Activated CD8-positive, alpha-beta memory T cell treated with anti-CD3 and anti-CD28 coated beads, Interleukin-2, amount 50 U/mL, for 1 hour (primary cell): ENCODE results near the gene FOXK1.
"Not testable (repeated sequence)": the region's sequence is repeated elsewhere in the genome, so short reads cannot be mapped to it uniquely, and the experiment has no call there.

Source experiments
- DNase-seq: peaks from one replicate; pipeline ENCODE4 v3.0.0-alpha.2; 2020; ENCODE audit errors: extremely low read depth

FOXK1 gene

GRCh38 chr7:4681886-4682620, at the start of gene FOXK1:
FOXK1 (plus strand) TSS chr7:4682295; CDS start chr7:4682309, 14 bp downstream.
- DNase-seq, result no peak

DNA sequence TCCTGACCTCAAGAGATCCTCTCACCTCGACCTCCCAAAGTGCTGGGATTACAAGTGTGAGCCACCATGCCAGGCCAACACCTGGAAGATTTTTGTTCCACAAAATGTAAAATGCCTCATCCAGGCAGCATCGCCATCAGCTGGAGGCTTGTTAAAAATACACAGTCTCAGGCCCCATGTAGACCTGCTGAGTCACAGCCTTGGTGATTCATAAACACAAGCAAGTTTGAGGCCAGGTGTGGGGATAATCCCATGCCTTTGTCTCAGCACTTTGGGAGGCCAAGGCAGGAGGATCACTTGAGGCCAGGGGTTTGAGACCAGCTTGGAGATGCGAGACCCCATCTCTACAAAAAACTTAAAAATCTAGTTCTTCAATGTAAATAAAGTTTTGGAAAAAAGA, 49.1 kb upstream of the FOXK1 start:
- DNase-seq, result no peak

DNA sequence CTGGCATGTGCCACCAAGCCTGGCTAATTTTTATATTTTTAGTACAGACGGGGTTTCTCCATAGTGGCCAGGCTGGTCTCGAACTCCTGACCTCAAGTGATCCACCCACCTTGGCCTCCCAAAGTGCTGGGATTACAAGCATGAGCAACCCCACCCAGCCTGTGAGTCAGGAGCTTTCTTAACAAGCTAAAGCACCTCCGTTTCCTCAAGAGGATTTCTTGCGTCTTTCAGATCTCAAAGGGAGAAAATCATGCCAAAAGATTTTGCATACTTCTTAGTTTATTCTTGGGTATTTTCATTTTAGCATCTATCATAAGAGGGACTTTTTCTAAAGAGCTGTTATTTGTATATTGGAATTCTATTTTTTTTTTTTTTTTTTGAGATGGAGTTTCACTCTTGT, 47.9 kb upstream of the FOXK1 start:
- no peak for DNase-seq

- DNase-seq, result no peak
These were observed 43.1 kb upstream of the FOXK1 start for GRCh38 chr7:4638781-4639575.

- no peak for DNase-seq
These were observed 40.9 kb upstream of the FOXK1 start for GRCh38 chr7:4641091-4641666.

DNA sequence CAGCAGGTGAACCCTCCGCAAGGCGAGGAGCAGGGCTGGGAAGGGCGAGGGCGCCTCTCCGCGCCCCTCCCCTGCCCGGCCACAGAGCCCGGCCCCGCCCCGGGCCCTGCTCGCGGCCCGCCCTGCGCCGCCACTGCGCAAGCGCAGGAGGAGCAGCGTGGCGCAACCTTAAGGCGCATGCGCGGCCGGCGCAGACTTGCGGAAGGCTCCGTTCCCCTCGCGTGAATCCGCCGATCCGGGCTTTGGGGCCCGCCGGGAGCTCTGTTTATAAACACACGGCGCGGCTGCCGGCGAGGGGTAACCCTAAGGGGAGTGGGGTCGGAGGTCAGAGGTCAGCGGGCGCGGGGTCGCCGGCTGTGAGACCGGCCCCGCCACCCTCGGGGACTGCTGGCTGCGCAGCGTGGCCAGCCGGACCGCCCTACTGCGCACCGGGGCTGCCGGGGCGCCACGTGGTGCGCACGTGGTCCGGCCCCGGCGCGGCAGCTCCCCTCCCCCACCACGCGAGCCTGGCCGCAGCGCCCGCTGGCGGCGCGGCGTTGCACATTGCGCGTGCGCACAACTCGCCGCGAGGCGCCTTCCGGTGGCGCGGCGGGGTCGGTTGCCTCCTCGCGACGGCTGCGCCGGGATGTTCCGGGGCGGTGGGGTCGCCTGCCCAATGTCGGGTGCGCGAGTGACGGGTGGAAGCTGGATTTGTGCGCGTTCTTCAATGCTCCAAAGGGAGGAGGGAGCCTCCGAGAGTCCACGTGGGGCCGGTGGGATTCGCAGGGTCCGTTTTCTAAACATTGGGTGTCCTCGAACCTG, 40.2 kb upstream of the FOXK1 start:
- DNase-seq, result peak; percentile 87

- no peak for DNase-seq
These were observed 39.5 kb upstream of the FOXK1 start for GRCh38 chr7:4642468-4643203.

- not testable (repeated sequence) for DNase-seq
These were observed 39.0 kb upstream of the FOXK1 start for GRCh38 chr7:4643204-4643471.

- DNase-seq, result no peak
These were observed 36.8 kb upstream of the FOXK1 start for GRCh38 chr7:4645246-4645645.

DNA sequence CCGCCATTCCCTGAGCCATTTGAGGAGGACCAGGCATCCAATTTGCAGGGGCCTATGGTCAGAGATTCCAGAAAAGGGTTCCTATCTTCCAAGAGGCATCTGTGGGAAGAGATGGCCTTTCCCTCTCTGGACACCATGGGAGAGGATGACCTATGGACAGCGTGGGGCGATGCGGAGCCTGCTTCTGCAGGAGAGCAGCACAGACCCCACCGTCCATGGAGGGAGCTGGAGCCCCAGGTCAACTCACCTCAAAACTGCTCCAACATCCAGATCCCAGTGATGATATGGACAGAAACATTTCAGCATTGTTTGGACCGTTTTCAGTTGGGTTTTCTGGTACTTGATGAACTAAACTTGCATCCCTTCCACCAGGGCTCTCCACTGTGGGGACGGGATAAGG, 34.0 kb upstream of the FOXK1 start:
- DNase-seq, result no peak

DNA sequence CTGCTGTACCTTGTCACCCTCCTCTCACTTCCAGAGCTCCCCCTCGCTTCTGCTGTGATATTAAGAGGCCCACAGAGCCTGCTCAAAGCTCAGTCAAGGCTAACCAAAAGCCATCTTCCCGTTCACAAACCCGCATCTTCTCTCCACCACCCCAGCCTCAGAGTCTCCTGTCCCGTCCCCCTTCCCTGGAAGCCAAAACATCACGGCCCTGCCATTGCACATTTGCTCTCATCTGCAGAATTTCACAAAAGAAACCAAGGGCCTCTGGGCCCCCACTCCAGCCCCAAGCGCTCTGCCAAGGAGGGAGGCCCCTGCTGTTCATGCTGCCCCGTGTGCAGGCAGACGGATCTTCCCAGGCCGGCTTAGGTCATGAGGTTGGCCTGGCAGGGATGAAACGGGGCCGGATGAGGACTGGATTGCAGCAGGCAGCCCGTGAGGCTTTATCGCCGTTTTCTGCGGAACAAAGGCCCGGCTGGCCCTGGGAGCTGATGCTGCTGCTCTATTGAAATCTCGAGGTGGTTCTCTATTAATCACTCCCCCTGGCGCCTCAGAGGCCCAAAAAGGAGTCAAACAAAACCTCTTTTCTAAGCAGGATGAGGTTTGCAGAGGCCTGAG, 31.6 kb upstream of the FOXK1 start:
- DNase-seq, result no peak

DNA sequence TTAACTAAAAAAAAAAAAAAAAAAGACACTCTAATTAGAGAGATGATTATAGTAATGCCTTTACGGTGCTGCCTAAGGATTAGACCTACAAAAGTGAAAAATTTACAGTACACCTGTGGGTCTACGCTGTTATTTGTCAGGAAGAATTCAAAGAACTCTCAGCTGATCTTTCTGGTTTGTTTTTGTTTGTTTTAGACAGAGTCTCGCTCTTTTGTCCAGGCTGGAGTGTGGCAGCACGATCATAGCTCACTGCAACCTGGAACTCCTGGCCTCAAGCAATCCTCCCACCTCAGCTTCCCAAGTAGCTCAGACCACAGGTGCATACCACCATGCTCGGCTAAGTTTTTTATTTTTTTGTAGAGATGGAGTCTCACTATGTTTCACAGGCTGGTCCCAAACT, 28.3 kb upstream of the FOXK1 start:
- no peak for DNase-seq

DNA sequence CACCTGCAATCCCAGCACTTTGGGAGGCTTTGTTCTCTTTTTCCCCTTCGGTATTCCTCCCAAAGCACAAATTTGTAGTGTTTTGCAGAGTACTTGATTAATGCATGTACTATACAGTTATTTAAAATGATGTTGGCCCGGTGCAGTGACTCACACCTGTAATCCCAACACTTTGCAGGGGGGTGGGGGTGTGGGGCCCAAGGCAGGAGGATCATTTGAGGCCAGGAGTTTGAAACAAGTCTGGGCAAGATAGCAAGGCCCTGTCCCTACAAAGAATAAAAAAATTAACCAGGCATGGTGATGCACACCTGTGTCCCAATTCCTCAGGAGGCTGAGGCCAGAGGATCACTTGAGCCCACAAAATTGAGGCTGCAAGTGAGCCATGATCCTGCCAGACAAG, 26.8 kb upstream of the FOXK1 start:
- DNase-seq, result no peak

- DNase-seq, result no peak
These were observed 26.2 kb upstream of the FOXK1 start for GRCh38 chr7:4655896-4656295.

DNA sequence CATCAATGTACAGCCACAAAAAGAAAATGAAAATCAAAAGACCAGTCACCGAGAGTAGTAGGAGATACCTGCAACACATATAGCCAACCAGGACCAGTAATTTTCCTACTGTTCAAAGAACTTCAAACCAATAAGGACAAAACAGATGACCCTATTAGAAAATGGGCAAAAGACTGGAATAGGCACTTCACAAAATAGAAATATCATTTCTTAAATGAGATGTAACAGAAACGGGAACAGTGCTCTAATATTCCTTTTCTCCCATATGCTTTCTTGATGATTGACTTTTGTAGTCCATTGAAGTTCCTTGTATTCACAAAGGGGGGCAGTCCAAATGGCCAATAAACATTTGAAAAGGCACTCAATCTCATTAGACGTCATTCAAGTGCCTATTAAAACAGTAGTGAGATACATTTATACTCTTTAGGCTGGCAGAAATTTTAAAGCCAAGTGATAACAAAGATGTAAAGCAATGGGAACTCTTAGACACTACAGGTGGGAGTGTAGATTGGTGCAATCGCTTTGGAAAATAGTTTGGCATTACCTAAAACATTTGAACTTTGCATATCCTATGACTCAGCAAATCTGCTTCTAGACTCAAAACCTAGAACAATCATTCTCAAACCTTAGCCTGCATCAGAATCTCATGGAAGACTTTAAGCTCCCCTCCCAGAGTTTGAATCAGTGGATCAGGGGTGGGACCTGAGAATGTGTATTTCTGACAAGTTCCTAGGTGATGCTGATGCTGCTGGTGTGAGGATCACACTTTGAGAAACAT, 24.3 kb upstream of the FOXK1 start:
- DNase-seq, result no peak

- no peak for DNase-seq
These were observed 22.4 kb upstream of the FOXK1 start for GRCh38 chr7:4659551-4660286.

- no peak for DNase-seq
These were observed 20.2 kb upstream of the FOXK1 start for GRCh38 chr7:4661871-4662270.

GRCh38 chr7:4663239-4664018, 18.7 kb upstream of the FOXK1 start:
- DNase-seq, result no peak

DNA sequence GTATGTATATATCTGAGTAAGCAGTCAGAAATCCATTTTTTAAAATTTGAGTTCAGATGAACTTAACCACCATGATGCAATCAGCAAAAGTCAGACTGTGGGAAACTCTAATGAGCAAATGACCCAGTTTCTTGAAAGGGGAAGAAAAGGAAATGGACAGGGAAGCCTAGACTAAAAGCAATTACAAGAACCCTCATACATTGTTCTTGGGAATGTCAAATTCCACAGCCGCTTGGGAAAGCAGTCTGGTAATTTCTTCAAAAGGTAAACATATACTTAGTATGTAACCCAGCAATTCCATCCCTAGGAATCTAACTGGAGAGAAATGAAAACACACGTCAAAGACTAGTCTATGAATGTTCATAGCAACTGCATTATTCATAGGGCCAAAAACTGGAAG, 16.4 kb upstream of the FOXK1 start:
- DNase-seq, result no peak
